ENCODE data around the gene LRP1B. TPM values are rescaled to one million over a fixed set of nuclear protein-coding genes. Genes with fewer than 3 reads are reported as not detected.
"Not testable (repeated sequence)": the region's sequence is repeated elsewhere in the genome, so short reads cannot be mapped to it uniquely, and the experiment has no call there.

LRP1B gene
- total RNA-seq, 3 donors from 2014 or later: not detected

- peaks cover 8% of the 10 kb centered on the region for H3K9me3 Mint-ChIP-seq
- H3K4me1 Mint-ChIP-seq (ENCODE audit: low read depth): no peaks in the 10 kb centered on the region
Observed at GRCh38 chr2:140348826-140349225, 1782.0 kb downstream of the LRP1B start.

GRCh38 chr2:140344838-140345237 is 1786.0 kb downstream of the LRP1B start:
- H3K4me3 Mint-ChIP-seq: no peak overlapping the region
- peaks cover 8% of the 10 kb centered on the region for H3K9me3 Mint-ChIP-seq
- no peaks in the 10 kb centered on the region for H3K4me1 Mint-ChIP-seq (ENCODE audit: low read depth)
- ATAC-seq: no peak
- H3K27me3 Mint-ChIP-seq (ENCODE audit: low read depth): no peaks in the 10 kb centered on the region
- DNase-seq: no peak
- no peaks in the 10 kb centered on the region for H3K36me3 Mint-ChIP-seq (ENCODE audit: insufficient read depth)

More at GRCh38 chr2:140348826-140349225, 1782.0 kb downstream of the LRP1B start:
- DNase-seq: no peak
- Mint-ChIP-seq H3K4me3 (no peak overlapping the region), H3K36me3 (ENCODE audit: insufficient read depth) (no peaks in the 10 kb centered on the region), H3K27me3 (ENCODE audit: low read depth) (no peaks in the 10 kb centered on the region)
- ATAC-seq: no peak

- H3K9me3 Mint-ChIP-seq; DNase-seq; H3K27me3 Mint-ChIP-seq (ENCODE audit: low read depth); ATAC-seq; H3K36me3 Mint-ChIP-seq (ENCODE audit: insufficient read depth); H3K4me1 Mint-ChIP-seq (ENCODE audit: low read depth); H3K4me3 Mint-ChIP-seq: not testable (repeated sequence)
Observed at GRCh38 chr2:140344266-140344665, 1786.5 kb downstream of the LRP1B start.

- H3K36me3 Mint-ChIP-seq (ENCODE audit: insufficient read depth): no peaks in the 10 kb centered on the region
- no peak overlapping the region for H3K4me3 Mint-ChIP-seq
- H3K27me3 Mint-ChIP-seq (ENCODE audit: low read depth): no peaks in the 10 kb centered on the region
- ATAC-seq (no peak), DNase-seq (no peak)
- H3K9me3 Mint-ChIP-seq: peaks cover 9% of the 10 kb centered on the region
- H3K4me1 Mint-ChIP-seq (ENCODE audit: low read depth): no peaks in the 10 kb centered on the region
Observed at GRCh38 chr2:140338795-140339194, 1792.0 kb downstream of the LRP1B start.

- Mint-ChIP-seq H3K4me3 (no peak overlapping the region), H3K36me3 (ENCODE audit: insufficient read depth) (no peaks in the 10 kb centered on the region), H3K9me3 (peaks cover 13% of the 10 kb centered on the region), H3K4me1 (ENCODE audit: low read depth) (no peaks in the 10 kb centered on the region), H3K27me3 (ENCODE audit: low read depth) (no peaks in the 10 kb centered on the region)
- ATAC-seq: no peak
- no peak for DNase-seq
Observed at GRCh38 chr2:140337061-140337460, 1793.8 kb downstream of the LRP1B start.

- H3K4me3 Mint-ChIP-seq: no peak overlapping the region
- no peak for DNase-seq
- no peaks in the 10 kb centered on the region for H3K27me3 Mint-ChIP-seq (ENCODE audit: low read depth)
- H3K9me3 Mint-ChIP-seq: peaks cover 6% of the 10 kb centered on the region
- ATAC-seq: no peak
- no peaks in the 10 kb centered on the region for H3K4me1 Mint-ChIP-seq (ENCODE audit: low read depth)
- H3K36me3 Mint-ChIP-seq (ENCODE audit: insufficient read depth): no peaks in the 10 kb centered on the region
Observed at GRCh38 chr2:140316345-140316744, 1814.5 kb downstream of the LRP1B start.

GRCh38 chr2:140311905-140312304 is 1818.9 kb downstream of the LRP1B start:
- no peaks in the 10 kb centered on the region for H3K36me3 Mint-ChIP-seq (ENCODE audit: insufficient read depth)
- no peaks in the 10 kb centered on the region for H3K4me1 Mint-ChIP-seq (ENCODE audit: low read depth)
- no peak overlapping the region for H3K4me3 Mint-ChIP-seq
- no peaks in the 10 kb centered on the region for H3K27me3 Mint-ChIP-seq (ENCODE audit: low read depth)
- DNase-seq (no peak), ATAC-seq (no peak)
- H3K9me3 Mint-ChIP-seq: peaks cover 2% of the 10 kb centered on the region

- H3K36me3 Mint-ChIP-seq (ENCODE audit: insufficient read depth): no peaks in the 10 kb centered on the region
- H3K4me1 Mint-ChIP-seq (ENCODE audit: low read depth): no peaks in the 10 kb centered on the region
- no peak for ATAC-seq
Observed at GRCh38 chr2:140308706-140309105, 1822.1 kb downstream of the LRP1B start.

GRCh38 chr2:140307532-140307931 is 1823.3 kb downstream of the LRP1B start:
- H3K4me1 Mint-ChIP-seq (ENCODE audit: low read depth): no peaks in the 10 kb centered on the region
- H3K4me3 Mint-ChIP-seq: no peak overlapping the region

More at GRCh38 chr2:140308706-140309105, 1822.1 kb downstream of the LRP1B start:
- DNase-seq: no peak
- H3K27me3 Mint-ChIP-seq (ENCODE audit: low read depth): no peaks in the 10 kb centered on the region
- no peak overlapping the region for H3K4me3 Mint-ChIP-seq
- H3K9me3 Mint-ChIP-seq: peaks cover 5% of the 10 kb centered on the region

GRCh38 chr2:140295767-140296166 is 1835.0 kb downstream of the LRP1B start:
- Mint-ChIP-seq H3K36me3 (ENCODE audit: insufficient read depth) (no peaks in the 10 kb centered on the region), H3K4me1 (ENCODE audit: low read depth) (no peaks in the 10 kb centered on the region), H3K4me3 (no peak overlapping the region), H3K9me3 (peaks cover 23% of the 10 kb centered on the region), H3K27me3 (ENCODE audit: low read depth) (no peaks in the 10 kb centered on the region)
- DNase-seq: no peak
- ATAC-seq: no peak

More at GRCh38 chr2:140307532-140307931, 1823.3 kb downstream of the LRP1B start:
- Mint-ChIP-seq H3K36me3 (ENCODE audit: insufficient read depth) (no peaks in the 10 kb centered on the region), H3K27me3 (ENCODE audit: low read depth) (no peaks in the 10 kb centered on the region), H3K9me3 (peaks cover 5% of the 10 kb centered on the region)
- no peak for ATAC-seq
- DNase-seq: no peak

GRCh38 chr2:140288726-140289125 is 1842.1 kb downstream of the LRP1B start:
- DNase-seq (no peak), ATAC-seq (no peak)
- Mint-ChIP-seq H3K4me1 (ENCODE audit: low read depth) (no peaks in the 10 kb centered on the region), H3K27me3 (ENCODE audit: low read depth) (no peaks in the 10 kb centered on the region), H3K9me3 (peaks cover 3% of the 10 kb centered on the region), H3K36me3 (ENCODE audit: insufficient read depth) (no peaks in the 10 kb centered on the region), H3K4me3 (no peak overlapping the region)

GRCh38 chr2:140288213-140288612 is 1842.6 kb downstream of the LRP1B start:
- Mint-ChIP-seq H3K4me1 (ENCODE audit: low read depth) (no peaks in the 10 kb centered on the region), H3K27me3 (ENCODE audit: low read depth) (no peaks in the 10 kb centered on the region), H3K4me3 (no peak overlapping the region), H3K36me3 (ENCODE audit: insufficient read depth) (no peaks in the 10 kb centered on the region), H3K9me3 (peaks cover 3% of the 10 kb centered on the region)
- ATAC-seq: no peak
- no peak for DNase-seq

GRCh38 chr2:140286377-140286776 is 1844.4 kb downstream of the LRP1B start:
- H3K27me3 Mint-ChIP-seq (ENCODE audit: low read depth): no peaks in the 10 kb centered on the region
- ATAC-seq: no peak
- H3K4me1 Mint-ChIP-seq (ENCODE audit: low read depth): no peaks in the 10 kb centered on the region
- H3K9me3 Mint-ChIP-seq: peaks cover 3% of the 10 kb centered on the region
- no peak for DNase-seq
- no peak overlapping the region for H3K4me3 Mint-ChIP-seq
- H3K36me3 Mint-ChIP-seq (ENCODE audit: insufficient read depth): no peaks in the 10 kb centered on the region

GRCh38 chr2:140277344-140277743 is 1853.5 kb downstream of the LRP1B start:
- H3K27me3 Mint-ChIP-seq (ENCODE audit: low read depth); ATAC-seq; H3K4me1 Mint-ChIP-seq (ENCODE audit: low read depth); H3K36me3 Mint-ChIP-seq (ENCODE audit: insufficient read depth); H3K4me3 Mint-ChIP-seq; DNase-seq: not testable (repeated sequence)
- peaks cover 12% of the 10 kb centered on the region for H3K9me3 Mint-ChIP-seq

- H3K4me3 Mint-ChIP-seq: no peak overlapping the region
- no peaks in the 10 kb centered on the region for H3K27me3 Mint-ChIP-seq (ENCODE audit: low read depth)
- ATAC-seq: no peak
- no peaks in the 10 kb centered on the region for H3K36me3 Mint-ChIP-seq (ENCODE audit: insufficient read depth)
- DNase-seq: no peak
- H3K4me1 Mint-ChIP-seq (ENCODE audit: low read depth): no peaks in the 10 kb centered on the region
- peaks cover 12% of the 10 kb centered on the region for H3K9me3 Mint-ChIP-seq
Observed at GRCh38 chr2:140276661-140277060, 1854.2 kb downstream of the LRP1B start.

GRCh38 chr2:140275427-140275826 is 1855.4 kb downstream of the LRP1B start:
- H3K4me1 Mint-ChIP-seq (ENCODE audit: low read depth): no peaks in the 10 kb centered on the region
- H3K27me3 Mint-ChIP-seq (ENCODE audit: low read depth): no peaks in the 10 kb centered on the region
- H3K9me3 Mint-ChIP-seq: peaks cover 9% of the 10 kb centered on the region
- H3K36me3 Mint-ChIP-seq (ENCODE audit: insufficient read depth): no peaks in the 10 kb centered on the region
- ATAC-seq (no peak), DNase-seq (no peak)
- no peak overlapping the region for H3K4me3 Mint-ChIP-seq

All from activated T-cell treated with anti-CD3 and anti-CD28 coated beads, Interleukin-2, amount 50 U/mL, for 4 hours (primary cell).